B cell (primary cell): ENCODE results near the gene EXOSC2. TPM values are rescaled to one million over a fixed set of nuclear protein-coding genes. Genes with fewer than 3 reads are reported as not detected.

Experiments used
- ATAC-seq: fragments of 200-7000 bp; cut with Tn5 transposase; one replicate; pipeline ENCODE4 v1.10.0; 2021; ENCODE audit warnings: low read depth, mild to moderate bottlenecking, moderate number of reproducible peaks, moderate library complexity
- CTCF ChIA-PET: fragments of 350-600 bp; sonication (Branson Sonifier 250); formaldehyde crosslinking; loops from one replicate; lab custom pipeline; 2021; ENCODE audit warnings: antibody characterized with exemption, inconsistent platforms; lab: Charles Lee
- POLR2A ChIA-PET: fragments of 350-600 bp; sonication (Branson Sonifier 250); formaldehyde crosslinking; loops from one replicate; lab custom pipeline; 2021; ENCODE audit warnings: antibody characterized with exemption; lab: Charles Lee
- DNase-seq: peaks from one replicate; pipeline ENCODE4 v3.0.0; 2013
- H2AFZ ChIP-seq: 2 replicates; pipeline ENCODE4 v1.6.1; 2012; ENCODE audit warnings: mild to moderate bottlenecking, low read depth, low read length; ENCODE audit not compliant: insufficient read depth, poor library complexity, severe bottlenecking
- H3K27ac ChIP-seq, 2 donors: 1 replicate in 1 of 2; 2 replicates in 1 of 2; pipeline ENCODE4 v1.5.1; 2012 to 2013; ENCODE audit warnings: low read length in 2 of 2, mild to moderate bottlenecking in 2 of 2, moderate library complexity in 1 of 2
- H3K27me3 ChIP-seq, 4 experiments: fragments of 200-600 bp in 1 of 4; sonication (generic) in 1 of 4; replicated peaks in 1 of 4; 1 replicate in 2 of 4; 2 replicates in 2 of 4; pipeline versions ENCODE4 v1.6.1 to v1.7.0; 2013 to 2016; ENCODE audit warnings: low read length in 3 of 4, mild to moderate bottlenecking in 2 of 4, mixed read lengths in 1 of 4, moderate library complexity in 1 of 4; ENCODE audit not compliant: insufficient read depth in 4 of 4, control insufficient read depth in 3 of 4; ENCODE audit errors: control extremely low read depth in 1 of 4
- H3K36me3 ChIP-seq, 2 experiments: replicated peaks in 1 of 2; 1 replicate in 1 of 2; 2 replicates in 1 of 2; pipeline versions ENCODE4 v1.6.1 to v1.7.1; 2013; ENCODE audit warnings: low read length in 1 of 2; ENCODE audit not compliant: insufficient read depth in 2 of 2, control insufficient read depth in 1 of 2; ENCODE audit errors: control extremely low read depth in 1 of 2, extremely low read depth in 1 of 2
- H3K4me1 ChIP-seq, 2 donors: fragments of 200-600 bp in 1 of 2; sonication (generic) in 1 of 2; 1 replicate in 1 of 2; 2 replicates in 1 of 2; pipeline versions ENCODE4 v1.5.1 to v1.6.1; 2013 to 2017; ENCODE audit warnings: low read length in 2 of 2; ENCODE audit not compliant: control insufficient read depth in 2 of 2, insufficient read depth in 2 of 2
- H3K4me2 ChIP-seq: replicated peaks from 2 replicates; pipeline ENCODE3; 2012; ENCODE audit warnings: mild to moderate bottlenecking, low read depth, low read length; ENCODE audit not compliant: poor library complexity, severe bottlenecking
- H3K4me3 ChIP-seq, 5 experiments: fragments of 200-600 bp in 1 of 5; sonication (generic) in 1 of 5; 1 replicate in 3 of 5; 2 replicates in 2 of 5; pipeline versions ENCODE4 v1.5.1 to v1.7.0; 2011 to 2016; ENCODE audit warnings: low read length in 4 of 5, mild to moderate bottlenecking in 4 of 5, low read depth in 2 of 5, control low read depth in 1 of 5, moderate library complexity in 1 of 5; ENCODE audit not compliant: insufficient read depth in 1 of 5; ENCODE audit errors: control extremely low read depth in 1 of 5, extremely low read depth in 1 of 5
- H3K79me2 ChIP-seq: fragments of 200-600 bp; sonication (generic); one replicate; pipeline ENCODE4 v1.6.0; 2016; ENCODE audit warnings: low read length; ENCODE audit not compliant: control insufficient read depth, insufficient read depth
- H3K9ac ChIP-seq: fragments of 200-600 bp; sonication (generic); 2 replicates; pipeline ENCODE4 v1.6.1; 2017; ENCODE audit warnings: mild to moderate bottlenecking, low read length, moderate library complexity
- H3K9me3 ChIP-seq, 3 donors: one replicate each; pipeline versions ENCODE4 v1.6.1 to v1.7.1; 2013; ENCODE audit warnings: low read length in 2 of 3; ENCODE audit not compliant: control insufficient read depth in 2 of 3, insufficient read depth in 1 of 3; ENCODE audit errors: control extremely low read depth in 1 of 3
- H4K20me1 ChIP-seq: 2 replicates; pipeline ENCODE4 v1.6.0; 2012; ENCODE audit warnings: mild to moderate bottlenecking, low read length; ENCODE audit not compliant: insufficient read depth, control insufficient read depth, poor library complexity, severe bottlenecking
- H3K27ac Mint-ChIP-seq: one replicate; pipeline ENCODE4 v1.8.0; 2021; ENCODE audit warnings: mixed read lengths
- H3K27me3 Mint-ChIP-seq: one replicate; pipeline ENCODE4 v1.8.0; 2021; ENCODE audit warnings: mixed read lengths
- H3K4me1 Mint-ChIP-seq: one replicate; pipeline ENCODE4 v1.8.0; 2021; ENCODE audit warnings: mixed read lengths
- H3K4me3 Mint-ChIP-seq: one replicate; pipeline ENCODE4 v1.8.0; 2021; ENCODE audit warnings: mixed read lengths
- H3K9me3 Mint-ChIP-seq: one replicate; pipeline ENCODE4 v1.8.0; 2022; ENCODE audit warnings: mixed read lengths; ENCODE audit not compliant: insufficient read depth
- EZH2 ChIP-seq: IDR thresholded peaks from 2 replicates; pipeline ENCODE4 v1.6.1; 2012; ENCODE audit warnings: borderline replicate concordance, low read depth, mild to moderate bottlenecking, moderate library complexity, low read length; ENCODE audit not compliant: insufficient read depth, poor library complexity, severe bottlenecking
- WGBS: methylation state at CpG from one replicate; pipeline ENCODE4 v1.1.5; 2013; ENCODE audit warnings: missing lambda C conversion rate; ENCODE audit not compliant: insufficient coverage; 5-methylcytosine and 5-hydroxymethylcytosine counted together
- intact Hi-C: fragments of 100-400 bp; cut with micrococcal nuclease; formaldehyde crosslinking; loops from one replicate; pipeline ENCODE4 v1.10.0; 2022
- polyA plus RNA-seq: library from polyadenylated mRNA; depleted of rRNA; stranded (reverse); fragments of >200 nt; gene quantifications from 2 replicates; pipeline ENCODE4 v1.2.3, GENCODE V29; 2012
- total RNA-seq, 2 donors: library from RNA; stranded (reverse); fragments of 120-200 nt in 1 of 2; gene quantifications; 1 replicate in 1 of 2; 2 replicates in 1 of 2; pipeline versions ENCODE4 v1.2.3 to v1.2.4, GENCODE V29; 2013 to 2022
- TF ChIP-seq, protein P1 (sequence below): fragments of 200-600 bp; IDR thresholded peaks from one replicate; pipeline ENCODE4 v1.8.0; 2022; ENCODE audit warnings: antibody characterized with exemption, mild to moderate bottlenecking

Gene EXOSC2
- total and polyA plus RNA-seq, 2 donors (not counting 1 experiment from before 2014, with no cell fraction given): 31.5 to 53.3 TPM

DNA sequence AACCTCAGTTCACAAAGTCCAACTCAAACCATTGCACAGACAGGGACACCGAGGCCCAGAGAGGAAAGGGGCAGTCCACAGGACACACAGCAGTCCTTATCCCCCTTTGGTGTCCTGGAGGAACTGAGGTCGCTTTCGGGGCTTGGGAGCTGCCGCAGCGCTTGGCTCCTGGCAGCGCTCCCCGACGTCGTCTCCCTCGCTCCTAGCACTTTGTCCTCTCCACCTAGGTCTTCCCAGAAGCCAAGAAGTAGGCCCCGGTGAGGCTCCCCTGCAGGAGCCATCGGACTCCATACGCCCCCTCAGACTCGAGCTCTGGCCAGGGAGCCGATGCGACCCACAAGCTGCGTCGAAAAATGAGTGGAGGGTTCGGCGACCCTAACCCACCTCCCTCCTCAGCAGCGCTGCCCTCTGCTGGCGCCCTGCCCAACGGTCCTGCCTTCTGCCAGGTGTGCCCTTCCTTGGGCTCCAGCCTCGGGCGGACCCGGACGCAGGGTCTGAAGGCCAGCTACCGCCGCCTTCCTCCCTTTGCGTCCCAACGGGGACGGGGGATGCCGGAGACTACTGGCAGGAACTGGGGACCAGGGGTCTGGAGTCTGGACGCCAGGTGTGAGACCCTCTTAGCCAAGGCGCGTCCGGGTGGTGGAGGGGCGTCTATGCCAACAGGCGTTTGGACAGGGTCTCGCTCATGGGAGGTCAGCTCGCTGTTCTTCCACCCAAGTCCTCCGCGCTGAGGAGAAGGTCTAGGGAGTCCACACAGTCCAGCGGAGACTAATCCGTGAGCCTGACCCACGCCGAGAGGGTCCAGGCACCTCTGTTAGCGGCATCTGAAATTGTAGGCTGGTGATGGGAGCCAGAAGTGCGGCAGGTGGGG, 31.2 kb upstream of the EXOSC2 start:
- H3K4me3 Mint-ChIP-seq: peak overlapping the region; percentile 73

More for the DNA sequence above, 31.2 kb upstream of the EXOSC2 start:
- Histone ChIP-seq H3K79me2 (no peaks in the 10 kb centered on the region), H3K4me2 (peak overlapping the region; percentile 74), H3K9ac (peak overlapping the region; percentile 26), H3K4me1 (peaks cover 62 to 70% of the 10 kb centered on the region in 2 donors), H3K36me3 (no peaks in the 10 kb centered on the region), H2AFZ (peak overlapping the region; percentile 56), H3K27me3 (peaks cover 0 to 90% (median 47%) of the 10 kb centered on the region in 4 experiments), H4K20me1 (no peaks in the 10 kb centered on the region), H3K9me3 (peaks cover 0 to 30% (median 0%) of the 10 kb centered on the region in 3 donors), H3K4me3 (no peak overlapping the region), H3K27ac (no peak overlapping the region)
- no peaks in the 10 kb centered on the region for H3K9me3 Mint-ChIP-seq
- H3K27ac Mint-ChIP-seq: no peak overlapping the region
- DNase-seq (peak; percentile 42), ATAC-seq (no peak)
- POLR2A ChIA-PET: interaction anchor here (0.6 kb wide), 1 partner anchor 580 kb away, joined by 4 read pairs; no protein-coding TSS in a partner anchor
- H3K27me3 Mint-ChIP-seq: peaks cover 56% of the 10 kb centered on the region
- intact Hi-C loops: no loop called here
- 11% methylated on average over 49 of the region's 49 CpGs for WGBS
- CTCF ChIA-PET: interaction anchor here (1.3 kb wide), 1 partner anchor 20 kb away, joined by 4 read pairs; no protein-coding TSS in a partner anchor
- peaks cover 31% of the 10 kb centered on the region for H3K4me1 Mint-ChIP-seq
- TF ChIP-seq, protein P1, sequence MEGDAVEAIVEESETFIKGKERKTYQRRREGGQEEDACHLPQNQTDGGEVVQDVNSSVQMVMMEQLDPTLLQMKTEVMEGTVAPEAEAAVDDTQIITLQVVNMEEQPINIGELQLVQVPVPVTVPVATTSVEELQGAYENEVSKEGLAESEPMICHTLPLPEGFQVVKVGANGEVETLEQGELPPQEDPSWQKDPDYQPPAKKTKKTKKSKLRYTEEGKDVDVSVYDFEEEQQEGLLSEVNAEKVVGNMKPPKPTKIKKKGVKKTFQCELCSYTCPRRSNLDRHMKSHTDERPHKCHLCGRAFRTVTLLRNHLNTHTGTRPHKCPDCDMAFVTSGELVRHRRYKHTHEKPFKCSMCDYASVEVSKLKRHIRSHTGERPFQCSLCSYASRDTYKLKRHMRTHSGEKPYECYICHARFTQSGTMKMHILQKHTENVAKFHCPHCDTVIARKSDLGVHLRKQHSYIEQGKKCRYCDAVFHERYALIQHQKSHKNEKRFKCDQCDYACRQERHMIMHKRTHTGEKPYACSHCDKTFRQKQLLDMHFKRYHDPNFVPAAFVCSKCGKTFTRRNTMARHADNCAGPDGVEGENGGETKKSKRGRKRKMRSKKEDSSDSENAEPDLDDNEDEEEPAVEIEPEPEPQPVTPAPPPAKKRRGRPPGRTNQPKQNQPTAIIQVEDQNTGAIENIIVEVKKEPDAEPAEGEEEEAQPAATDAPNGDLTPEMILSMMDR: no peak
- TF ChIP-seq EZH2: no peak
